ENCODE data around the gene CFAP46. TPM values are rescaled to one million over a fixed set of nuclear protein-coding genes. Genes with fewer than 3 reads are reported as not detected.

Gene CFAP46
- total RNA-seq, 3 donors from 2014 or later (not counting 1 experiment from before 2014, with no cell fraction given) = 0.35 TPM; not detected in 2

GRCh38 chr10:132811891-132812481, 130.4 kb downstream of the CFAP46 start:
- no peak for TF ChIP-seq CTCF (IDR thresholded peaks at IDR 0.05)
- H3K27me3 Mint-ChIP-seq (ENCODE audit: low read depth in 2 of 2) = peaks cover 5 to 6% of the 10 kb centered on the region in 2 donors
- H3K9me3 ChIP-seq (ENCODE audit: control insufficient read depth, insufficient read depth, low read length) = no peaks in the 10 kb centered on the region
- H3K4me1 Mint-ChIP-seq = no peaks in the 10 kb centered on the region
- H3K27me3 ChIP-seq (ENCODE audit: control insufficient read depth, insufficient read depth, low read length) = no peaks in the 10 kb centered on the region
- DNase-seq = no peak
- WGBS (ENCODE audit: insufficient coverage) = 88% methylated on average over 26 of the region's 26 CpGs
- H3K4me3 ChIP-seq (ENCODE audit: low read length) = no peak overlapping the region
- no peak overlapping the region for H3K27ac Mint-ChIP-seq
- H3K4me1 ChIP-seq (ENCODE audit: control insufficient read depth, insufficient read depth, low read length) = no peaks in the 10 kb centered on the region
- H3K4me3 Mint-ChIP-seq = no peak overlapping the region
- intact Hi-C loops (cut with micrococcal nuclease) = no loop called here
- peak in 1 of 3 donors; percentile 6 for ATAC-seq
- H3K36me3 ChIP-seq (ENCODE audit: control insufficient read depth, insufficient read depth, low read length) = no peaks in the 10 kb centered on the region
- H3K9me3 Mint-ChIP-seq = no peaks in the 10 kb centered on the region
- H3K27ac ChIP-seq (ENCODE audit: low read length) = no peak overlapping the region
- no peaks in the 10 kb centered on the region for H3K36me3 Mint-ChIP-seq

- no peaks in the 10 kb centered on the region for H3K4me1 ChIP-seq (ENCODE audit: control insufficient read depth, insufficient read depth, low read length)
- 73% methylated on average over 33 of the region's 33 CpGs for WGBS (ENCODE audit: insufficient coverage)
- DNase-seq (no peak), ATAC-seq (no peak)
- H3K27ac ChIP-seq (ENCODE audit: low read length) = no peak overlapping the region
- Mint-ChIP-seq H3K9me3 (no peaks in the 10 kb centered on the region), H3K27me3 (ENCODE audit: low read depth in 2 of 2) (no peaks in the 10 kb centered on the region), H3K27ac (no peak overlapping the region), H3K4me1 (no peaks in the 10 kb centered on the region), H3K36me3 (no peaks in the 10 kb centered on the region), H3K4me3 (no peak overlapping the region)
- H3K36me3 ChIP-seq (ENCODE audit: control insufficient read depth, insufficient read depth, low read length) = no peaks in the 10 kb centered on the region
- intact Hi-C loops (cut with micrococcal nuclease) = no loop called here
- H3K9me3 ChIP-seq (ENCODE audit: control insufficient read depth, insufficient read depth, low read length) = no peaks in the 10 kb centered on the region
- no peaks in the 10 kb centered on the region for H3K27me3 ChIP-seq (ENCODE audit: control insufficient read depth, insufficient read depth, low read length)
- H3K4me3 ChIP-seq (ENCODE audit: low read length) = no peak overlapping the region
- TF ChIP-seq CTCF (IDR thresholded peaks at IDR 0.05) = no peak
Measured at GRCh38 chr10:132810807-132811700, 131.3 kb downstream of the CFAP46 start.

GRCh38 chr10:132810141-132810806, 132.1 kb downstream of the CFAP46 start:
- Mint-ChIP-seq H3K4me3 (no peak overlapping the region), H3K27me3 (ENCODE audit: low read depth in 2 of 2) (no peaks in the 10 kb centered on the region), H3K36me3 (no peaks in the 10 kb centered on the region), H3K9me3 (no peaks in the 10 kb centered on the region), H3K27ac (no peak overlapping the region), H3K4me1 (no peaks in the 10 kb centered on the region)
- no peak overlapping the region for H3K4me3 ChIP-seq (ENCODE audit: low read length)
- DNase-seq (no peak), ATAC-seq (no peak)
- H3K9me3 ChIP-seq (ENCODE audit: control insufficient read depth, insufficient read depth, low read length) = no peaks in the 10 kb centered on the region
- no peaks in the 10 kb centered on the region for H3K4me1 ChIP-seq (ENCODE audit: control insufficient read depth, insufficient read depth, low read length)
- no peak for TF ChIP-seq CTCF (IDR thresholded peaks at IDR 0.05)
- H3K27ac ChIP-seq (ENCODE audit: low read length) = no peak overlapping the region
- 85% methylated on average over 39 of the region's 39 CpGs for WGBS (ENCODE audit: insufficient coverage)
- no peaks in the 10 kb centered on the region for H3K36me3 ChIP-seq (ENCODE audit: control insufficient read depth, insufficient read depth, low read length)
- no peaks in the 10 kb centered on the region for H3K27me3 ChIP-seq (ENCODE audit: control insufficient read depth, insufficient read depth, low read length)
- intact Hi-C loops (cut with micrococcal nuclease) = no loop called here

Data from natural killer cell (primary cell).